ENCODE data around the gene RANBP17.
"Not testable (repeated sequence)": the region's sequence is repeated elsewhere in the genome, so short reads cannot be mapped to it uniquely, and the experiment has no call there.

The RANBP17 gene

GRCh38 chr5:170861917-170862766, at the start of gene RANBP17:
Gene RANBP17, plus strand, starts transcription at chr5:170862018.
- no peak for DNase-seq (ENCODE audit: low spot score)

DNA sequence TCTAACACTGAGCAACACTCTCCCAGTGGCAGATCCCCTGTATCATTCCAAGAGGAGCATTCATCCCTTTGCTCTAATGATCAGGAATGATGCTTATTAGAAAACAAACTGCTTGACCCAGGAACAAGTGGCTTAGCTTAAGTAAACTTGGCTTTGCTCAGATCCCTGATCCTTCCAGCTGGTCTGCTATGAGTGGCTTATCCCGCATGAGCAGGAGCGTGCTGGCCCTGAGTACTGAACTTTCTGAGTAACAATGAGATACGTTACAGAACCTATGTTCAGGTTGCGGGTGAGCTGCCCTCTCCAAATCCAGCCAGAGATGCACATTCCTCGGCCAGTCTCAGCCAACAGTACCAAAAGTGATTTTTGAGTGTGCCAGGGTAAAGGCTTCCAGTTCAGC, 48.6 kb upstream of the RANBP17 start:
- DNase-seq (ENCODE audit: low spot score): no peak

DNA sequence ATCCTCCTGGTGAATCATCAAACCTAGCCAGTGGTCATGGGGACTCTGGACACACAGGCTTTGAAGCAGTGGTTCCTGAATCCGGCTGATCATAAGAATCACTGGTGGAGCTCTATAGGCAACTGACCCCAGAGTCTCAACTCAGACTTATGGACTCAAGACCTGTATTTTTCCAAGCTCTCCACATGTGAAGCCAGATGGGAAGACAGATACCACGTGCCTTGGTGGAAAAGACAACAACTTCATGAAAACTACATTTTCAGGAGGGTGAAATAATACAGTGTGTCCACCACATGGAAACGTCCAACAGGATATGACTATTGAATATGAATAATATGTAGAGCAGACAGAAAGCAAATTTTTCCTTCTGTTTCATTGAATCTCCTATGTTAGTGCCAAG, 44.6 kb upstream of the RANBP17 start:
- DNase-seq (ENCODE audit: low spot score): no peak

DNA sequence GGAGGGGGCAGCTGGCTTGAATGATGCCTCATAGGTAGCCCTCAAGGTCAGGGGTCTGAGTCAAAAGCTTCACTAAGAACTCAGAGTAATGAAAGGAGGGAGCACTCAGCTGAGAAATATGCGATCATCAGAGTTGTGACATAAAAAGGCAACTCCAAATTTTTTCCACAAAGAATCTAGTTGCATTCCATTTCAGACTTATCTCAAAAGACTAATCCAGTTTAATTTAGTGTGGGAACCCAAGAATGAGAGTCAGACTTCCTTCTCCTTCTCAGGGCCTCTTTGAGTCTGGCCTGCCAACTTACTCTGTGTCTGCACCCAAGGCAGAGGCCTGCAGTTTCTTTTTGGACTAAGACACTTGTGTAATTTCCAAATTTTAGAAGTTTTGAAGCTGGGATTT, 43.6 kb upstream of the RANBP17 start:
- no peak for DNase-seq (ENCODE audit: low spot score)

- DNase-seq (ENCODE audit: low spot score): no peak
Observed at GRCh38 chr5:170819824-170820223, 42.0 kb upstream of the RANBP17 start.

GRCh38 chr5:170821257-170821800, 40.5 kb upstream of the RANBP17 start:
- no peak for DNase-seq (ENCODE audit: low spot score)

GRCh38 chr5:170826117-170826516, 35.7 kb upstream of the RANBP17 start:
- no peak for DNase-seq (ENCODE audit: low spot score)

- no peak for DNase-seq (ENCODE audit: low spot score)
Observed at GRCh38 chr5:170832241-170832640, 29.6 kb upstream of the RANBP17 start.

DNA sequence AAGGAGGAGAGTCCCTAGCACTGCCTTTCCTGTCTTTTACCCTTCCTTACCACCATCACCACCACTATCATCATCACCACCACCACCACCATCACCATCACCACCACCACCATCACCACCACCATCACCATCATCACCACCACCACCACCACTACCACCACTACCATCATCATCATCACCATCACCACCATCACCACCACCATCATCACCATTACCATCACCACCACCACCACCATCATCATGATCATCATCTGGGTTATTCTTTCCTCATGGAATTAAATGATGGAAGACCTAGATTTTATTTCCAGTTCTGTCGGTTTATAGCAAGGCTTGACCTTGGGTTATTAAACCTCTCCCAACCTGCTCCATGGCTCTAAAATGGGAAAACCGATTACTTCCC, 27.8 kb upstream of the RANBP17 start:
- not testable (repeated sequence) for DNase-seq (ENCODE audit: low spot score)

GRCh38 chr5:170836226-170836625, 25.6 kb upstream of the RANBP17 start:
- DNase-seq (ENCODE audit: low spot score): no peak

- no peak for DNase-seq (ENCODE audit: low spot score)
Observed at GRCh38 chr5:170843870-170844269, 17.9 kb upstream of the RANBP17 start.

GRCh38 chr5:170844651-170845050, 17.2 kb upstream of the RANBP17 start:
- DNase-seq (ENCODE audit: low spot score): no peak

DNA sequence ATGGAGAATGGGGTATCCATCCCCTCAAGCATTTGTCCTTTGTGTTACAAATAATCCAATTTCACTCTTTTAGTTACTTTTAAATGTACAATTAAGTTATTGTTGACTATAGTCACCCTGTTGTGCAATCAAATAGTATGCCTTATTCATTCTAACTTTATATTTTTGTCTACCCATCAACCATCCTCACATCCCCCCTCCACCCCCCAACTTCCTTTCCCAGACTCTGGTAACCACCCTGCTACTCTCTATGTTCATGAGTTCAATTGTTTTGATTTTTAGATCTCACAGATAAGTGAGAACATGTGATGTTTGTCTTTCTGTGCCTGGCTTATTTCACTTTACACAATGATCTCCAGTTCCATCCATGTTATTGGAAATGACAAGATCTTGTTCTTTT, 15.4 kb upstream of the RANBP17 start:
- DNase-seq (ENCODE audit: low spot score): no peak

GRCh38 chr5:170846846-170847245, 15.0 kb upstream of the RANBP17 start:
- no peak for DNase-seq (ENCODE audit: low spot score)

- DNase-seq (ENCODE audit: low spot score): no peak
Observed at GRCh38 chr5:170848033-170848432, 13.8 kb upstream of the RANBP17 start.

- DNase-seq (ENCODE audit: low spot score): no peak
Observed at GRCh38 chr5:170849374-170849773, 12.4 kb upstream of the RANBP17 start.

GRCh38 chr5:170854566-170854965, 7.3 kb upstream of the RANBP17 start:
- DNase-seq (ENCODE audit: low spot score): no peak

GRCh38 chr5:170857066-170857465, 4.8 kb upstream of the RANBP17 start:
- DNase-seq (ENCODE audit: low spot score): no peak

DNA sequence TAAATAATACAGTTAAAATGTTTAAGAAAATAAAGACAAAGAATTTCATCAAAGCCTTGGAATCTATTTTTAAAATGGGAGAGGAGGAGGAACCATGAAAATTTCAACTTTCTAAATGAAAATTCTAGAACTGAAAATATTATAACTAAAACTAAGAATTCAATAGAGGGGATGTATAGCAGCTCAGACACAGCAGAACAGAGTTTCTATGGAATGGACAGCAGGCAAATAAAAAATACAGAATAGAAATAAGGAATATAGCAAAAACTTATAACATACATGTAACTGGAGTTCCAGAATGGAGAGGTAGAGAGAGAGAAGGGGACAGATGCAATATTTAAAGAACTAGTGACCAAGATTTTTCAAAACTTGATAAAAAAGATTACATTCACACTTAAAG, 1.4 kb upstream of the RANBP17 start:
- DNase-seq (ENCODE audit: low spot score): no peak

DNA sequence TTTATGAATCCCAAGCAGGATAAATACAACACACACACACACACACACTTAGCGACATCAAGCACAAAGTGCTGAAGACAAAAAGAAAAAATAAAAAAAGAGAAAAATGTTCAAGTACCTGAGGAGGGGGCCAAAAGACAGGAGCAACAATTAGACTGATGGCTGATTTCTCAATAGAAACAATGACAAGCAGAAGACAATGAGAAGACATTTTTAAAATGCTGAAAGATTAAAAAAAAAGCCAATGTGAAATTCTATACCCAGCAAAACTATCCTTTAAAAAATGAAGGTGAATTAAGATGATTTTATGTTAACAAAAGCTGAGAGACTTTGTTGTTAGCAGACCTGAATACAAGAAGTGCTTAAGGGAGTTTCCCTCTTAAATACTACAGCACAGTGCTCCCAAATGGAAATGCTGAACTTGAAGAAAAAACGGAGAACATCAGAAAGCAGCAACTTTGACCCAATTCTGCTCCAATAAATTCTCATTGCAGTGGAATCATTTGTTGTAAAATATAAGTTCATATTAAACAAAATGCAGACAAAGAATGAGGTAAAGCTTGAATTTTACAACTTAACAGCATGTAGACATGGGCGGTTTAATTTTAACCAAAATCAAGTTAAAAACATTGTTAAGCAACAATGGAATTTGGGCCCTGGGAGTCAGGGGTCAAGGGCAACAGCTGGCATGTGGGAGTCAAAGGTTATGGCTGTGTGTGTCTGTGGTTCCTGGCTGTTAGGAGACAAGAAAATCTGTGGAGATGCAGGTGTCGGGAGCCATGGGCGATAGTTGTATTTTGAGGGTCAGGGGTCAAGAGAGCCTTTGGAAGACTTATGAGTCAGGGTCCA, 776 bp upstream of the RANBP17 start:
- no peak for DNase-seq (ENCODE audit: low spot score)

DNA sequence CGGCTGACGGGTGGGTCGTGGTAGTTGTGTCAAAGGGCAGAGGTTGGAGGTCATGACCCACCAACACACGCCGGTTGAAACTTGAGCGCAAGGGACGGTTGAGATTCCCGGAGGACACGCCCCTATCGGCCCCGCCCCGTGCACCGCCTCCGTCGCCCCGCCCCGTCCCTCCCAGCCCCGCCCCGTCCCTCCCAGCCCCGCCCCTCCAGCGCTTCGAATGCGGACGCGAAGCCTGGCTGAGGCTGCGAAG, 226 bp upstream of the RANBP17 start:
- no peak for DNase-seq (ENCODE audit: low spot score)

GRCh38 chr5:170863646-170864045, 1.8 kb downstream of the RANBP17 start:
- no peak for DNase-seq (ENCODE audit: low spot score)

GRCh38 chr5:170865622-170866021, 3.8 kb downstream of the RANBP17 start:
- no peak for DNase-seq (ENCODE audit: low spot score)
